HFF-Myc (cell line): ENCODE results near the gene SEMA5A.

Experiments
- DNase-seq: peaks from one replicate; pipeline ENCODE4 v3.0.0-alpha.2; 2011; ENCODE audit warnings: low read depth; ENCODE audit errors: extremely low read depth
- H3K4me3 ChIP-seq: replicated peaks from 2 replicates; pipeline ENCODE4 v1.5.1; 2011; ENCODE audit warnings: low read depth, mild to moderate bottlenecking, control low read depth, low read length
- CTCF ChIP-seq: IDR thresholded peaks from 2 replicates; pipeline ENCODE4 v1.5.1; 2012; ENCODE audit warnings: mild to moderate bottlenecking, low read depth, low read length, control low read depth; ENCODE audit errors: missing control alignments

The SEMA5A gene

GRCh38 chr5:8997542-8998070, 548.3 kb downstream of the SEMA5A start:
- TF ChIP-seq CTCF, result no peak
- no peak overlapping the region for H3K4me3 ChIP-seq
- DNase-seq, result no peak

- no peak for DNase-seq
- no peak overlapping the region for H3K4me3 ChIP-seq
- TF ChIP-seq CTCF, result peak; percentile 55
Measured at GRCh38 chr5:8993031-8993430, 552.8 kb downstream of the SEMA5A start.
